LHCN-M2 (cell line): ENCODE results near the gene SEMA4A. TPM values are rescaled to one million over a fixed set of nuclear protein-coding genes. Genes with fewer than 3 reads are reported as not detected.
"Not testable (repeated sequence)": the region's sequence is repeated elsewhere in the genome, so short reads cannot be mapped to it uniquely, and the experiment has no call there.

Experiments used
- DNase-seq: peaks from one replicate; pipeline ENCODE4 v3.0.0-alpha.2; 2012; ENCODE audit warnings: low read depth
- total RNA-seq: library from RNA; depleted of rRNA; stranded (reverse); fragments of >200 nt; gene quantifications from 2 replicates; pipeline ENCODE4 v1.2.3, GENCODE V29; 2014

Gene SEMA4A
- total RNA-seq, 1 experiment from 2014 or later, result 0.40 TPM

DNA sequence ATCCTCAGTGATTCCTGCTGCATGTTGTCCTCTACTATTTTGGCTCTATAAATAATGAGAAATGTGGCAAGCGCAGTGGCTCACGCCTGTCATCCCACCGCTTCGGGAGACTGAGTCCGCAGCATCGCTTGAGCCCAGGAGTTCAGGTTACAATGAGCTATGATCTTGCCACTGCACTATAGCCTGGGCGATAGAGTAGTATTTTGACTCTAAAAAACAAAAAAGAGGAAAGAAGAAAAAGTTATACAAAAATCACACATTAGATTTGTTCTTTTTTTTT lies 39.8 kb downstream of the SEMA4A start:
- DNase-seq, result no peak

DNA sequence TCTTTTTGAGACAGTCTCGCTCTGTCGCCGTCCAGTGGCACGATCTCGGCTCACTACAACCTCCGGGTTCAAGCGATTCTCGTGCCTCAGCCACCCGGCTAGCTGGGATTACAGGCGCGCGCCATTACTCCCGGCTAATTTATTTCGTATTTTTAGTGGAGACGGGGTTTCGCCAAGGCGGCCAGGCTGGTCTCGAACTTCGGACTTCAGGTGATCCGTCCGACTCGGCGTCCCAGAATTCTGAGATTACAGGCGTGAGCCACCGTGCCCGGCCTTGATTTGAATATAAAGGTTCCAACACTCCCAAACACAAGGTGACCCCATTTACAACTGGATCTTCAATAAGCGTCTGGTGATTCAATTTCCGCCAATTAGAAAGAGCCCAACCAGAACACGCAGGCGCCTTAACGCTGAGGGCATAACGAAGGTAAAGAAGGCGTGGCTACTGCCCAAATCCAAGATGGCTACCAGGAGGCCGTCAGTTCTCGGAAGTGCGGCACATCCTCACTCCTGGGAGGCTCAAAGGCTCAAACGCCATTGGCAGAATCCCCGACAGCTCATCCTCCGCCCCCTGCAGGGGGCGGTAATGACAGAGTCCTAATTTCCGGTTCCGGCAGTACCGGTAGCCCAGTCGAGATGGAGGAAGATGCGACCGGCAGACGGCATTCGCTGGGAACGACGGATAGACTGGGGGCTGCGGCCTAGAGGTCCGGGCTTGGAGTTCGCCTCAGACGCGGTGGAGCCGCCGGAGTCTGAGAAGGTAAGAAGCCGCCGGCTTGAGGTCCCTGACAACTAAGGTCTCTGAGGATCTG lies 40.3 kb downstream of the SEMA4A start, which contains the start of gene SLC25A44:
Gene SLC25A44, plus strand, starts transcription at position 617 of the 812 bp plus-strand sequence. CDS start 5,744 bp downstream, outside the sequence.
- peak; percentile 99 for DNase-seq

DNA sequence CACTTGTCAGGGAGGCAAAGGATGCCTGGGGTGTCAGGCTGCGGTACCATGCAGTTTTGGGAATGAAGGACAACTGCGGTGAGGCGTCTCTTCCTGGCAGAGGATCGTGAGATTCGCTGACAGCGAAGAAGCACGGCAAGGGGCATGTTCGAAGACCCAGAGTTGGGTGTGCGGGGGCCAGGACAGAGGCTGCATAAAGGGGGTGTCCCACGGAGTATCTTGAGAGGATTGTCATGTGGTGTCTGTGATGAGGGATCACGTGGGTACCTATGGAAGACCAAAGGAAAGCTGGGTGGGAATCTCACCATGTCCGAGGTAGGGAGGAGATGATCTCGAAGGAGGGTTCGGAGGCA lies 40.9 kb downstream of the SEMA4A start:
- no peak for DNase-seq

DNA sequence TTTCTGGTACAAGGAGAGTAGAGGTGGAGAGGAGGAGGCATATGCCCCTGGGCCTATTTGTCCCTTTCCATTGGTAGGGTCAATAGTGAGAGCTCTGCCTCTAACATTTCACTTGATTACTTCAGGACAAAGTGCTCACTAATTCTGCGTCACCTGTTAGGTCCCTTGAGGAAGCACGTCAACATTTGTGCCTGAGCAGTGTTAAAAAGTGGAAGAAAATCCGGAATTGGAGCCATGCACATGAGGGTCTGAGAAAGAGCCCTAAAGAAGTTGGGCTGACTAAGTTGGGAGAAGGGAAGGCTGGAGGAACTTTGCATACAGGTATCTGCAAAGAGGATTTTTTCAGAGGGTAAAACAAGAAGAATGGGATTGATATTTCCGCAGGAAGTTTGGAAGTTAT lies 42.5 kb downstream of the SEMA4A start:
- no peak for DNase-seq

DNA sequence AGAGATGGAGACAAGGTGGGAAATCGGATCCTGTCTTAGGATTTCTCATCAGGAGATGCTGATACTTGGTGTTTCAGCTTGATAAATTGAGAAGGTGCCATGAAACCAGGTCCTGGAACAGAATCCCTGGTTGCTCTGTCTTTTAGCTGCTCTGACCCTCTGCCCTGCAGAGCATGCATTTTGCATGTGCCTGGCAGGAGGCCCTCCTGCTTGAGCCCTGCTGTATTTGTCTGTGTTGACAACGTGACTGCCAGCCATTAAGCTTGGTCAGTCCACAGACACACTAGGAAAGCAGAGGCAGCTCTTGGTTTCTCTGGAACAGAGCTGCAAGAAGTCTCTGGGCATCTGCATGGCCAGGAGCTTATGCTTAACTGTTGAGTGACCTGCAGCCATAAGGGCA lies 43.1 kb downstream of the SEMA4A start:
- no peak for DNase-seq

DNA sequence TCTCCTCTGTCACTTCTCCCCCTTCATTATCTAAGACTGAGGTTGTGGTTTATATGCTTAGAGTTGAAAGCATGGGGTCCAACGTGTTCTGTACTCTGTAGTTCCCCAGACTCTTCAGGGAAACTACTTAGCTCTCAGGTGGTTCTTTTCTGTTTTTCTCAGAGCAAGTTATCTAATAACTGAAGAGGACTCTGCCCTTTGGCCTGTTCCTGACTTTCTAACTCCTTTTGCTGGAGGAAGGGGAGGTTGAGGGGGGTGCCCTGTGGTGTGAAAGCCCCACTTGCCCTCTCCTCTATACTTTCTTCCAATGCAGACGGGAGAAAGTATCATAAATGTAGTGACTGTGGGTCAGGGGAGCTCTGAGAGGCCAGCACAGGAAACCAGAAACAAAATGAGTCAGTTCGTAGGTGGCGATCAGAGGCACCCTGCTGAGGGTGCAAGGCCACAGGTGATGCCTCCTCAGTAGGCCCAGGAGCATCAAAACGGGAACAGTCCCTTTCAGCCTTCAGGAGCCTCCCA lies 45.5 kb downstream of the SEMA4A start:
- no peak for DNase-seq

DNA sequence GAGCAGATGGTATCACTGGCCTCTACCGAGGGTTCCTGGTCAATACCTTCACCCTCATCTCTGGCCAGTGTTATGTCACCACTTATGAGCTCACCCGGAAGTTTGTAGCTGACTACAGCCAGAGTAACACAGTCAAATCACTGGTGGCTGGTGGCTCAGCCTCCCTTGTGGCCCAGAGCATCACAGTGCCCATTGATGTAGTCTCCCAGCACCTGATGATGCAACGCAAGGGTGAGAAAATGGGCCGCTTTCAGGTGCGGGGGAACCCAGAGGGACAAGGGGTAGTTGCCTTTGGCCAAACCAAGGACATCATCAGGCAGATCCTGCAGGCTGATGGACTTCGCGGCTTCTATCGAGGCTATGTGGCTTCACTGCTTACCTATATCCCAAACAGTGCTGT lies 46.7 kb downstream of the SEMA4A start:
- no peak for DNase-seq

DNA sequence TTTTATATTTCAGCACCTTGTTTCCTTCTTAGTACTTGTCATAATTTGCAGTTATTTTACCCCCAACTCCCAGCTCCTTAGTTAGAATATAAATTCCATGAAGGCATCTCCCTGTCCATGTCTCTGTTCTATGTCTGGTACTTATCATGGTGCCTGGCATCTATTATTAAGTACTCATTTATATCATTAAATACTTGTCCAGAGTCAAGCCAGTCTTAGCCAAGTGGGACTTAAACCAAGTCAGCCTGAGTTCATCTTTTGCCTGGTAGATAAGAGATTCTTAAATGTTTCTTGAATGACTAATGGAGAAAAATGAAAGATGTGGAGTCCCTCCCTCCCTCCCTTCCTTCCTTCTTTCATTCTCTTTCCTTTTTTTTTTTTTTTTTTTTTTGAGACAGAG lies 49.9 kb downstream of the SEMA4A start:
- DNase-seq, result no peak

DNA sequence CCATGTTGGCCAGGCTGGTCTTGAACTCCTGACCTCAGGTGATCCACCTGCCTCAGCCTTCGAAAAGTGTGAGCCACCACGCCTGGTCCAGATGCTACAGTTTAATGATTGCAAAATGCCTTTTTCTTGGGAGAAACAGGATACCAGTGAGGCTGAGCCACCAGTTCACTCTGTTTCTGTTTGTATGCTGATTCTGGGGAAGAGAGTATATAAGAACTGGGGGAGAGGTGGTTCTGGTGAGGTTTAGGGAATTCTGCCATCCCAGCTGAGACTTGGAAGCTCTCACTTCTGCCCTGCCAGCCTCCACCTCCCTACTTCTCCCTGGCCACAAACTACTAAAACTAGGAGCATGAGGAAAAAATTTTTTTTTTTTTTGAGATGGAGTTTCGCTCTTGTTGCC lies 51.3 kb downstream of the SEMA4A start:
- no peak for DNase-seq

DNA sequence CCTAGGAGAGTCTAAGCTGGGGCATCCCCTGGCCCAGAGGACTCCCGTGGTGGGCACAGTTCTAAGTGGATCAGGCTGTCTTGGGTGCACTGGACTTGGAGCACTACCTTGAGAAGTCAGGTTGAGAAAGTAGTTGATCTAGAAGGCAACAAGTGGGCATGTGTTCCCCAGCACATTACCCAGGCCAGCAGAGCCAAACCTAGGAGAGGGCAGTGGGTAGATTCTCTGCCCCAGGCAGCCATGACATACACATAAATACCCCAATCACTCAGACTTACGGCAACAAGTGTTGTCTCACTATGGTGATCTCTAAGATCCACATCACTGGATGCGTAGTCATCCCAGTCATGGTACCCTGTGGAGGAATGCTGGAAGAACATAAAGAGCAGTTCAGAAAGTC lies 57.9 kb downstream of the SEMA4A start:
- DNase-seq, result no peak

DNA sequence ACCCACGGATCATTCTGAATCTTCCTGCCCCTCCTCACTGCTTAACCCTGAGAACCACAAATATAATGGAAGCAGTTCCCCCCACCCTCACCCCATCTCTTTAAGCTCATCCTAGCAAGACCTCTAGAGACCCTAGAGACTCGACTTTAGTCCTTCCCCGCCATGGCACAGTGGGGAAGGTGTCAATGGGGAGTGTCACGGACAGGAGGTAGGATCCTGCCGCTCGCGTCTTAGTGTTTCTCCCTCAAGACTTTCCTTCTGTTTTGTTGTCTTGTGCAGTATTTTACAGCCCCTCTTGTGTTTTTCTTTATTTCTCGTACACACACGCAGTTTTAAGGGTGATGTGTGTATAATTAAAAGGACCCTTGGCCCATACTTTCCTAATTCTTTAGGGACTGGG lies 58.7 kb downstream of the SEMA4A start:
- DNase-seq, result no peak

DNA sequence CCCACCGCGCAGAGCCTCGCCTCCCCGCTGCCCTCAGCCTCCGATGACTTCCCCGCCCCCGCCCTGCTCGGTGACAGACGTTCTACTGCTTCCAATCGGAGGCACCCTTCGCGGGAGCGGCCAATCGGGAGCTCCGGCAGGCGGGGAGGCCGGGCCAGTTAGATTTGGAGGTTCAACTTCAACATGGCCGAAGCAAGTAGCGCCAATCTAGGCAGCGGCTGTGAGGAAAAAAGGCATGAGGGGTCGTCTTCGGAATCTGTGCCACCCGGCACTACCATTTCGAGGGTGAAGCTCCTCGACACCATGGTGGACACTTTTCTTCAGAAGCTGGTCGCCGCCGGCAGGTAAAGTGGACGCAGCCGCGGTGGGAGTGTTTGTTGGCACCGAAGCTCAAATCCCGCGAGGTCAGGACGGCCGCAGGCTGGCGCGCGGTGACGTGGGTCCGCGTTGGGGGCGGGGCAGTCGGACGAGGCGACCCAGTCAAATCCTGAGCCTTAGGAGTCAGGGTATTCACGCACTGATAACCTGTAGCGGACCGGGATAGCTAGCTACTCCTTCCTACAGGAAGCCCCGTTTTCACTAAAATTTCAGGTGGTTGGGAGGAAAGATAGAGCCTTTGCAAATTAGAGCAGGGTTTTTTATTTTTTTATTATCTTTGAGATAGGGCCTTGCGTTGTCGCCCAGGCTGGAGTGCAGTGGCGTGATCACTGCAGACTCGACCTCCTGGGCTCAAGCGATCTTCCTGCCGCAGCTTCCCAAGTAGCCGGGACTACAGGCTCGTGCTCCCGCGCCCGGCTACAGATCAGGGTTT lies 59.7 kb downstream of the SEMA4A start, which contains the start of gene PMF1:
Gene PMF1, plus strand, starts transcription at position 175 of the 811 bp plus-strand sequence. Its CDS starts 9 bp downstream, at position 184.
- DNase-seq, result peak; percentile 92

DNA sequence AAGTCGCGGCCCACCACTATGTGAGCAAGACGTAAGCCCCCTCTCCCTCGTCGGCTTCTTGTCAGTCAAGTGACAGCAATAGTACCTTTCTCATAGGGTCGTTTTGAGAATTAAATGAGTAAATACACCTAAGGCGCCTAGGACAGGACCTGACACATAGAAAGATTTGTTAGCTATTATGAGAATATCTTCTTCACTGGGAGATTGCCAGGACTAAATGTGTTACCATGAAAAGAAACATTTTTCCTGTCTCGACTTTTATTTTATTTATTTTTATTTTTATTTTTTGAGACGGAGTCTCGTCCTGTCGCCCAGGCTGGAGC lies 60.2 kb downstream of the SEMA4A start:
- no peak for DNase-seq

DNA sequence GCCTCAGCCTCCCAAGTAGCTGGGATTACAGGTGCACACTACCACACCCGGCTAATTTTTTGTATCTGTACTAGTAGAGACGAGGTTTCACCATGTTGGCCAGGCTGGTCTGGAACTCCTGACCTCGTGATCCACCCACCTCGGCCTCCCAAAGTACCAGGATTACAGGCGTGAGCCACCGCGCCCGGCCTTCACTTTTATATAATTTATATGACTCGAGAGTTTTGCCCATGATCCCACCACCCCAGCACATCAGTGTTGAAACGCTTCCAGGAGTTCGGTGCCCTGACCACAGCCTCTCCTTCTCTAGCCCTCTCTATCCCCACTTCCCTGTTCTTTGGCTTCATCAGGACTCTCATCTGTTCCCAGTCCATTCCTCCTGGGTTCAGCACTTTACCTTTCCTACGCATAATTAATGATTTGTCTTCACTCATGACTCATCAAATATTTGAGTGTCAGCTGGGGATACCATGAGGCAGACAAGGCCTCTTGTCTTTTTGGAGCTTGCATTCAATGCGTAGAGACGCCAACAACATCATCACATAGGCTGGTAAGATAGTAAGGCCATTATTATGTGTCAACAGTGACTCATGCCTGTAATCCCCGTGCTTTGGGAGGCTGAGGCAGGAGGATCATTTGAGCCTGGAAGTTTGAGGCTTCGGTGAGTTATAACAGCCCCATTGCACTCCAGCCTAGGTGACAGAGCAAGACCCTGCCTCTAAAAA lies 60.8 kb downstream of the SEMA4A start:
- peak; percentile 21 for DNase-seq

DNA sequence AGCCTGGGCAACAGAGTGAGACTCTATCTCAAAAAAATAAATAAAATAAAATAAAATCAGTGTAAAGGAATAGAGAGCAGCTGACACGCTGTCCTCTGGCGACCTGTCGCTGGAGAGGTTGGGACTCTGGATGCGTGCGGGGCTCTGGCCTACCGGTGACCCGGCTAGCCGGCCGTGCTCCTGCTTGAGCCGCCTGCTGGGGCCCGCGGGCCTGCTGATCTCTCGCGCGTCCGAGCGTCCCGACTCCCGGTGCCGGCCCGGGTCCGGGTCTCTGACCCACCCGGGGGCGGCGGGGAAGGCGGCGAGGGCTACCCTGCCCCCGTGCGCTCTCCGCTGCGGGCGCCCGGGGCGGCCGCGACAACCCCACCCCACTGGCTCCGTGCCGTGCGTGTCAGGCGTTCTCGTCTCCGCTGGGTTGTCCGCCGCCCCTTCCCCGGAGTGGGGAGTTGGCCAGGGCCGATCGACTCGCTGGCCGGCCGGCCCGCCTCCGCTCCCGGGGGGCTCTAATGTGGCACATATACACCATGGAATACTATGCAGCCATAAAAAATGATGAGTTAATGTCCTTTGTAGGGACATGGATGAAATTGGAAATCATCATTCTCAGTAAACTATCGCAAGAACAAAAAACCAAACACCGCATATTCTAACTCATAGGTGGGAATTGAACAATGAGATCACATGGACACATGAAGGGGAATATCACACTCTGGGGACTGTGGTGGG lies 63.1 kb downstream of the SEMA4A start:
- DNase-seq, result not testable (repeated sequence)

DNA sequence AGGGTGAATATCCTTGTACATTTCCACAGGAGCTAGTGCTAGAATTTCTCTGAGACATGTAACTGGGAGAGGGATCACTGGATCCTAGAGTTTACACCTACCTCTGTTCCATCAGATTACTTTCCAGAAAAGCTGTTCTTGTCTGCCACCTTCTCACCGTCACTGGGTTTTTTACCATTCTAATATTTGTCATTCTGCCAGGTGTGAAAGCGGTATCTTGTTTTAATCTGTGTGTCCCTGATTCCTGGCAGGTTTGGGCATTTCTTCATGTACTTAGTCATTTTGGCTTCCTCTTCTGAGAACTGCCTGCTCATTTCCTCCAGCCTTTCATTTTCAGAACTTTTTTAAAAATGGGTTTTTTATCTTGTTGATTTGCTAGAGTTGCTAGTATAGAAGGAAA lies 64.5 kb downstream of the SEMA4A start:
- DNase-seq, result no peak

DNA sequence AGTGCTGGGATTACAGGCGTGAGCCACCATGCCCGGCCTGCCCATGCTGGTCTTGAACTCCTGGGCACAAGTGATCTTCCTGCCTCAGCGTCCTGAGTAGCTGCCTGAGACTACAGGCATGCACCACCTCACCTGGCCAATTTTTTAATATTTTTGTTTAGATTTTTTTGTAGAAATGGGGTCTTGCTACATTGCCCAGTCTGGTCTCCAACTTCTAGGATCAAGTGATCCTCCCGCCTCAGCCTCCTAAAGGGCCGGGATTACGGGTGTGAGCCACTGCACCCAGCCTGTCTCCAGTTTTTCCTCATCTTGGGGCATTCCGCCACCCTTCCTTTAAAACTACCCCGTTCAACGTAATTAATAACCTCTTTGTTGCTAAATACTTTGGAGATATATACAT lies 66.8 kb downstream of the SEMA4A start:
- DNase-seq, result no peak

DNA sequence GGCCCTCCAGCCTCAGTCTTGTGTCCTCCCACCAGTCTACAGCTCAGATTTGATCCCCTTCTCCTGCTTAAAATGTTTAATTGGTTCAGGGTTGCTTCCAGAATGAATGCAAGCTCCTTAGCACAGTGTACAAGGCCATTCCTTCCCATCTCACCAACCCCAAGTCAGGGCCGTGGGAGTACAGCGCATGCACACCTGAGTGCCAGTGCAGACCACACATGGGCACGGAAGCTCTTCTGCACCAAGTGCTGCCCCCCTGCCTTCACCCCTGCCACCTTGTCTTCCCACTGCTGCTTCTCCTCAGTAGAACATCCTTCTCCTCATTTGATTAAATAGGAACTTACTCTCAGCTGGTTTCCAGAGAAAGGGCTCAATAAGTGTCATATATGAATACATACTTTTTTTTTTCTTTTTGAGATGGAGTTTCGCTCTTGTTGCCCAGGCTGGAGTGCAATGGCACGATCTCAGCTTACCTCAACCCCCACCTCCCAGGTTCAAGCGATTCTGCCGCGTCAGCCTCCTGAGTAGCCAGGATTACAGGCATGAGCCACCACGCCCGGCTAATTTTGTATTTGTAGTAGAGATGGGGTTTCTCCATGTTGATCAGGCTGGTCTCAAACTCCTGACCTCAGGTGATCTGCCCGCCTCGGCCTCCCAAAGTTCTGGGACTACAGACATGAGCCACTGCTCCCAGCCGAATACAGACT lies 68.8 kb downstream of the SEMA4A start:
- DNase-seq, result no peak

DNA sequence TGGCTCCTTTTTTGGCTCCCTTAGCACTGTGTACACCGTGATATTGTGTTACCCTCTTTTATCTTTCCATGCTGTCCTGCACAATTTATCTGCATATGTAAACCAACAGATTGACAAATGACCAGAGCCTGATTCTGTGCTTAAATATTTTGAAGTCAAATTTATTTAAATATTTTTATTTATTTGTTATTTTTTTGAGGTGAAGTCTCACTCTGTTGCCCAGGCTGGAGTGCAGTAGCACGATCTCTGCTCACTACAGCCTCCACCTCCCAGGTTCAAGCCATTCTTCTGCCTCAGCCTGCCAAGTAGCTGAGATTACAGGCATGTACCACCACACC lies 72.3 kb downstream of the SEMA4A start:
- no peak for DNase-seq

DNA sequence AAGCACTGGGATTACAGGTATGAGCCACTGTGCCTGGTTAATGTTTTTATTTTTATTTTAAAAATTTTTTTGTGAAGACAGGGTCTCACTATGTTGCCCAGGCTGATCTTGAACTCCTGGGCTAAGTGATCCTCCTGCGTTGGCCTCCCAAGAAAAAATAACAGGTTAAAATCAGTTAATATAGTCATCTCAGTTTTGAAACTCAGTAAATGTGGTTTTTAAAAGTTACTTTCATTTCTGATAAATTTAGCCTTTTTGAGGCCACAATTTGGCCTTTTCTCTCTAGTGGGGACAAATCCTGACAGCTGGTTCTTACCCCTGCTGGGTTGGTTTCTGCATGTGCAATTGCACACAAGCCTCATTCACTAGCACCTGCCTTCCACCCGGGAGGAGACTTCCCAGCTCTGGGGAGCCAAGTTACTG lies 72.7 kb downstream of the SEMA4A start:
- DNase-seq, result peak; percentile 77

DNA sequence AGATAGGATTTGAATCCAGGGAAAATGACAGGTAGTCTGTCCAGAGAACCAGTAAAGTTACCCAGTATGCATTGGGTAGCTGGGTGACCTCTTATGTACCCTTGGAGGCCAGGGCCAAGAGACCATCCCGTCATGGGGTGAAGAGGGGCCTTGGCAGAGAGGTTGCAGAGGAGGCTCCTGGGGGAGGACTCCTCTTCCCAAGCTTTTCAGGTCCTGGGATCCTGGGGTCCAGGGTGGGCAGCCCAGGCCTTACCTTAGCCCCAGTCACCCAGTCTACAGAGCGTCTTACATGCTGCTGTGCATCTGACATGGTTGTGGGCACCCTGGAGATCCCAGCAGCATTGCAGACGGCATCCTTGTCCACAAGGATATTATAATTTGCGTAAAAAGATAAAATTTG lies 73.4 kb downstream of the SEMA4A start:
- DNase-seq, result no peak
